GM12801 (cell line): ENCODE measurements around the gene CKAP4.
A peak's percentile ranks its signal among the peaks of the same experiment; 100 is the strongest.

Source experiments
- CTCF ChIP-seq: IDR thresholded peaks from one replicate; pipeline ENCODE4 v1.5.1; 2011; ENCODE audit warnings: control low read depth; ENCODE audit not compliant: insufficient read length; ENCODE audit errors: extremely low read depth

The CKAP4 gene

GRCh38 chr12:106224355-106224706 is 23.5 kb downstream of the CKAP4 start:
- TF ChIP-seq CTCF: no peak

DNA sequence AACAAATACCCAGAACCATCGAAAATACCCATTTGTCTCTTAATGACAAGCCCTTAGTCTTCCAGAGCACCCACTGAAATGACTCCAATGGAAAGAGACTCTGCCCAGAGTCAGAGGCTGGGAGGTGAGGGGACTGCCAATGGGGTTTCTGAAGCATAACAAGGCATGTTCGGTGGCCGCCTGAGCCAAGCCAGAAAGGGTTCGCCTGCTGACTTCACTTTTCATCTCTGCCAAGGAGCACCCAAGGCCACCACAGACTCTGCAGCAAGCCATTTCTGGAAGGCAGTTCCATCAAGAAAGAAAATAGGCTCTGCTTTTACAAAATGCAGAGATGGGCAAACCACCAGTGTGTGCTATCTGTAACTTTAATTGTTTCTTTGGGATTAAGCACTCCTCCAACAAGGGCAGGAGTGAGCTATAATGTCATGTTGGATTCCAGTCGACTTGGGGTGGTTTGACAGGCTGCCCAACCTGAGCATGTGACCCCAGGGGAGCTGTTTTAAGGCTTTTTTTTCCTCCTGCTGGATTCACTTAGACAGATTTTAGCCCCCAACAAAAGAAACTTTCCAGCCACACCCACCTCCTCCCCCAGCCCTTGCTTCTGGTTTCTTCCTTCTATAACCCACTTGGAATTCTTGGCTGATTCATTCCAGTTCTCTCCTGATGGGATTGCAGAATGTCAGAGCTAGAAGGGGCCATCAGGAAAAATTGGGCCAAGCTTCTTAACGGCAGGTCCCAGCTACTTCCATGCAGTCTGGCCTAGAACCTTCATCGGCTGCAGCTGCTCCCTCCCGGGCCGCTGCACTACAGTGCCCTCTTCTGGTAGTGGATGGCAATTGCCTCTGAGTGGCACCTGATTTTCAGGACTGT is 24.1 kb downstream of the CKAP4 start:
- peak; percentile 69 for TF ChIP-seq CTCF

GRCh38 chr12:106220536-106220935 is 27.3 kb downstream of the CKAP4 start:
- TF ChIP-seq CTCF: no peak

DNA sequence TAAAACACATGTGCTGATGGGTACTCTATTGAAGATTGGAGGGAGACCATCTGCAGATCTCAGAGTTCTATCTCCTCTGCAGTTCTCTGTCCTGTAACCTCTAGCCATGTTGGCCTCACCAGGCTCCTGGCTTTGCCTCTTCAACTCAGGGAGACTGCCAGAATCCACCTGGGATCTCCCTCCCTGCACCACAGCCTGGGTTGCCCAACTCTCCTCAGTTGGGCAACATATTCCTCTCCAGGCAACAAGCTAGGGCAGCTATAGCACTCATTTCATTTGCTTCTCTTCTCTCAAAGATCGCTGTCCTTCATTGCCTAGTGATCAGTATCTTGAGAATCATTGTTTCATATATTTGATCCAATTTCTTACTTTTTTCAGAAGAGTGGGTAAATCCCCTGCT is 28.8 kb downstream of the CKAP4 start:
- TF ChIP-seq CTCF: no peak

GRCh38 chr12:106217706-106218105 is 30.1 kb downstream of the CKAP4 start:
- TF ChIP-seq CTCF: no peak

DNA sequence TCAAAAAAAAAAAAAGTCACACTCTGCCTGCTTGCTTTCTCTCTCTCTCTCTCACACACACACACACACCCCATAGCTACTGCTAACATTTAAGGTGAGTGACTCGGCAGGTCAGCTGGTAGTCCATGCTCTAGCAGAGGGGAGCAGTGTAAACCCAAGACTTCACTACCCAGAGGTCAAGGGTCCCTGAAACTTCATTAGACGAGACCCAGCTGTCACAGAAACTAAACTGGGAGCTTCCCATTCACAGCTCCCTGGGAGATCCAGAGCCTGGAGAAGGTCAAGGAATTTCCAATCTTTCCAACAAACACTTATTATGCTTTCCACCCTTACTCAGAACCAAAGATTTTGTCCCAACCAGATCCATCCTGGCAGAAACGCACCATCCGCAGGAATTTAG is 33.2 kb downstream of the CKAP4 start:
- no peak for TF ChIP-seq CTCF

DNA sequence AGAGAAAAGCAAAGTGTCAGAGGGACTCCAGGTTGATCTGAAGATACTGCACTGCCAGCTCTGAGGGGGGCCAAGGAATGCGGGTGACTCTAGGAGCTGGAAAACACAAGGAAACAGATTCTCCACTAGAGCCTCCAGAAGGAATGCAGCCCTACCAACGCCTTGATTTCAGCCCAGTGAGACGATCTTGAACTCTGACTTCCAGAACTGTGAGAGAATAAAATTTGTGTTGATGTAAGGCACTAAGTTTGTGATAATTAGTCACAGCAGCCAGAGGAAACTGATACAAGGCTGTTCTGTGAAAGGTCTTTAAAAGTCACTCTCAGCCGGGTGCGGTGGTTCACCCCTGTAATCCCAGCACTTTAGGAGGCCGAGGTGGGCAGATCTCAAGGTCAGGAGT is 34.2 kb downstream of the CKAP4 start:
- TF ChIP-seq CTCF: no peak

DNA sequence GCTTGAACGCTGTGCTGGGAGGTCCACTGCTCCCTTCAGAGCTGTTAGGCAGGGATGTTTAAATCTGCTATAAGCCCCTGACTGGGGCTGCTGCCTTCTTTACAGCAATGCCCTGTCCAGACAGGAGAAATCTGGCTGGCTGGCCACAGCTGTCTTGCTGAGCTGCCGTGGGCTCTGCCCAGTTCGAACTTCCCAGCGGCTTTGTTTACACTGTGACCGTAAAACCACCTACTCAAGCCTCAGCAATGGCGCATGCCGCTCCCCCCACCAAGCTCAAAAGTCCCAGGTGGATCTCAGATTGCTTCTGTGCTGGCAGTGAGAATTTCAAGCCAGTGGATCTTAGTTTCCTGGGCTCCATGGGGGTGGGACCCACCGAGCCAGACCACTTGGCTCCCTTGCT is 35.8 kb downstream of the CKAP4 start:
- TF ChIP-seq CTCF: no peak
